NCI-H2196 (cell line): Measurements from ENCODE around the gene MAGI1.
"Not testable (repeated sequence)": the region's sequence is repeated elsewhere in the genome, so short reads cannot be mapped to it uniquely, and the experiment has no call there.

Experiments
- DNase-seq: peaks from one replicate; lab custom pipeline; 2025; ENCODE audit not compliant: unreplicated experiment; lab: John Stamatoyannopoulos, UW

MAGI1 gene

DNA sequence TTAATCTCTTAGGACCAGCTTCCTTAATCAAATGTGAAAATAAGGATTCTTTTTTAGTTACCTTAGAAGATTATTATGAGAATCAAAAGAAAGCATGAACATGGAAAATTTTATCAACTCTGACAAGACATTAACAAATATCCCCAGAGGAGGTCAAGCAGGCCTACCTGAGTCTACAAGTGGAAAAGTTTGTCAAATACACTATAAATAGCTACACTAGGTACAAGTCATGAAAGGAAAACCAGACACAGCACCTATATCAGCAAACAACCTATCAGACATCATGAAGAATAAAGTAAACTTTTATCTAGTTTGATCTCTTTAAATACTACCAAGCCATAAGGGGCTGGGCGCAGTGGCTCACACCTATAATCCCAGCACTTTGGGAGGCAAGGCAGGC, 126.1 kb downstream of the MAGI1 start:
- no peak for DNase-seq

DNA sequence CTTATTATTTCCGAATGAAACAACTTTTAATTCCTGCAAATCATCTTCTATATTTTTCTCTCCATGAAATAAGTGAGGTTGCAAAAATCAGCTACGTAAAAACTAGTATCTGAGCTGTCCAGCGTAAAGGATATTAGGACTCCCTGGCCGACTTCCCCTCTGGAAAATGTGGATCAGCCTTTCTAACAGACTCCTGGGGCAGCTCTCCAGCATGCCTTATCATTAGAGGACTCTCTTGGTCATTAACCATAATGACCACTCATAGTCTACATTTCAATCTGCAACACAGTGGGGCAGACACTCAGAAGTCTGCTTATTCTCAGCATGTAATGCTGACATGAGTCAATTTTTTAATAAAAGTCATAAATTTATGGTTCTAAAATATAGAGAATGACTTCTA, 130.1 kb downstream of the MAGI1 start:
- DNase-seq: no peak

DNA sequence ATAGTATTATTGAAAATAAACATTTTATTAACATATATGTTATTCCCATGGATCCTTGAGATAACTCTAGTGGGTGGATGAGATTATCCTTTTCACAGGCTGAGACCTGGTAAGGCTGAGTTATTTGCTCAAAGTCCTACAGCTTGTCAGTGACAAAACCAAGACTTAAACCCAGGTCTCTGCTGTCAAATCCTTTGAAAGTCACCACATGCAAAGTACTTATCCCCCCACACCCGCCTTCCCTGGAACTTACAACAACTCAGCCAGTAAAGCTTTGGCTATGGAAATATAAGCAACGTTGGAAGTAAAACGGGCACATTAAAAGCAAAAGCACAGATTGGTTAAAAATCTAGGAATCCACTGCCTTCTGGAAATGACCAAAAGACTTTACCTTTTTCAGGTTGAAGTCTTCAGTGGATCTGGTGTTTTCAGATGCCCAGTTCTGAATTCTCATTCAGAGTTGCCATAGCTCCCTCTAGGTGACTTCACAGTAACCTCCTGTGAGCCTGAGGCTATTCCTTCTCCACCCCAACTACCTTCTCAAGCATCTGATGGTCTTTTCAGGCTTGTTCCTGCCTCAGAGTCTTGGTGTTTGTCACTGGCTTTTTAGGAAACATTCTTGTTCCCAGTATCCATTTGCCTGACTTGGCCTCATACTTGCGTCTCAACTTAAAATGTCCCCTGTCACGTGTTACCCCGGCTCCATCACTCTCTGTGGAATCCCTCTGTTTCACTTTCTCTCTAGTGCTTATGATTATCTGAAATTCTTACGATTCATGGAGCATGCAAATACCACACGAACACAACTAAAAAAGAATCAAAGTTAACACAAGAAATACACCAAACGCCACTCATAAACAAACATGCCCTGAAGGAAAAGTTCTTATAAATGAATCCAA, 131.2 kb downstream of the MAGI1 start:
- DNase-seq: no peak

DNA sequence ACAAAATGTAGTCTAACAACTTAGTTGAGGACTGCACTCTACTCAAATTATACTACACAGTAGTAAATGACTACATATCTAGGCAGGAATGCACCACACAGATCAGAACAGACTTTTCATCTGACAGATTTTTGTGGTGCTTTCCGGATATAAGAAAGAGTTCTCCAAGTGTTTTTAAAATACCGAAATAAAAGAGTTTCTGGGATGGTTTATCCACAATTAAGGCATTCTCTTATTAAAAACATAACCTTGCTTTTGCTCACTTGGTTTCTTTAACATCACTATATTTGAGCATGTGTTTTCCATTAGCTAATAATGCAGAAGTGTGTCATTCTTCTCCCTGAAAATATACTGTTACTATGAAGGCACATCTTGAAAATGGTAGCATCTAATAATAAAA, 132.9 kb downstream of the MAGI1 start:
- DNase-seq: no peak

DNA sequence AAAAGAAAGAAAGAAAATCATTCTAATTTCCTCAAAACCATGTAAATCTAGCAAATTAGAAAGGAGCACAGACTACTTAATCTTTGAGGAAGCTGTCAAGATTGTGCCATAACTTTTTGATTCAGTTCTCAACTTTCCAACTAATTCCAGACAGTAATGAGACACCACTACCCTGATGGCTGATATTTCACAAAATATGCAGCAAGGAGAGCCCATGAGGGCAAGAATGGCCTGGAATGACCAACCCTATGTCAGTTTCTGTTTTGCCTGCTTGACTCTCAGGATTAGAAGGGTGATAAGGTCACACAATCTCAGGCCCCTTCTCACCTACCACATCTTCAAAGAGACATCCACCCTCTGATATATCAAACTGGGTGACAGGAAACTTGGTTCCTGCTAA, 134.7 kb downstream of the MAGI1 start:
- DNase-seq: no peak

DNA sequence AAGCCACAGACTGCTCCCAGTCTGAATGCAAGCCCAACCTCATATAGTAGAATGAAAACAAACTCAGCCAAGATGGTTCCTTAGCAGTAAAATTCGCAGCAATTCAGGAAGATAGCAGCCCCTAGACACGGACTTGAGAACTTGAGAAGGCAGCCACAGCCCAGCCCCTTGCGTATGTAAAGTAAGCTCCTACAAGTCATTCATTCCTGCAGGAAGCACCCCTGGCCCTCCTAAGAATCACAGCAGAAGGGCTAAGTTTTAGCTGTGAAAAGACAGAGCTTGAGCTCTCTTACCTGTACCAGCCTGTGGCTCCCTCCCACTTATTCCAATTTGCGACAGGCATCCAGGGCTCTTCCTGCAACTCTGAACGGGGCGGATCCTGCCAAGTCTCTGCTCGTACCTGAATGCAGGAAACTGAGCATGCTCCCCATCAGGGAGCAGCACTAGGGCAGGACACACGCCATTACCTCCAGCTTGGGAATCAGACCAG, 136.4 kb downstream of the MAGI1 start:
- no peak for DNase-seq

DNA sequence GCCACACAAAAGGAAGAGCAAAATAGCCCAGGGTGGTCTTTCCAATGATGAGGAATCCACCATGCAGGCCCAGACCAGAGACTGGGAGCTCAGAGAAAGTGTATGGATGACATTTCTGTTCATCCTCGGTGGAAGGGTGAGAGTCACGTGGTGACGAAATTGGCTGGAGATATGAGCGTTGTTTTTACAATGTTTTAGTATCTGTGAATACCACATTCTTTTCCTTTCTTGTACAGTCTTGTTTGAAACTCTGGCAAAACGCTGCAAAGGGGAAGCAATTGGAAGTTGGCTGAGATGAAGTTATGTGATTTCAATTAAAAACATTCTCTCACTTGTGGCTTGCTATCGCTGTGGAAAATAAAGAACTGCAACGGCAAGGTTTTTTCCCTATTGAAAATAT, 137.5 kb downstream of the MAGI1 start:
- no peak for DNase-seq

DNA sequence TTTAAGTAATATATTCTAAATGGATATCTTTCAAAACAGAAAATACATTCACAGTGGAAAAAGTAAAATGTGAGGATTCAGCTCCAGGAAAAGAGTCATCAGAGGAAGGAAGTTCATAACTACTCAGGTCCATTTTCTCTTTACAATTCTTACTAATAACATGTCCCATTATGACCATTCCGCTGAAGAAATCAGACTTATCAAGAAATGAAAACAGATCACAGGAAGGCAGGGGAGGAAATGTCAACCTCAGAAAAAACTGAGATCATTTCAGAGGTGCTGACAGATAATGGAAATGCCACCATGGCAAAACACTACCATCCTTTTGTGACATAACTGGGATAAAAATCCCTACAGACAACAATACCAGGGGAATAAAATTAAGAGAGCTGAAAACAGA, 139.5 kb downstream of the MAGI1 start:
- DNase-seq: no peak

DNA sequence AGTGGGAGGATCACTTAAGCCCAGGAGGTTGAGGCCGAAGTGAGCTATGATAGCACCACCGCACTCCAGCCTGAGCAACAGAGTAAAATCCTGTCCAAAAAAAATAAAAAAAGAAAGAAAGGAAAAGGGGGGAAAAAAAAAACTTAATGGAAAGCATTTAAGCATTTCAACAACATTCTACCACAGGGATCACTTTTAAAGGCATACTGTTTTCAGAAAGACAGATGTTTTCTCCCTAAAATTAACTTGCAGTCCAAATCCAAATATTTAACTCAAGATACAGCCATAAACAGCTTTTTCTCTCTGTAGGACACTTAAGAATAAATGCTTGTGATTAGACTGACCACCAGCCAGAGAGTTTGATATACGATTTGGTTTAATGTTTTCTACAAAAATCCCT, 141.0 kb downstream of the MAGI1 start:
- no peak for DNase-seq

DNA sequence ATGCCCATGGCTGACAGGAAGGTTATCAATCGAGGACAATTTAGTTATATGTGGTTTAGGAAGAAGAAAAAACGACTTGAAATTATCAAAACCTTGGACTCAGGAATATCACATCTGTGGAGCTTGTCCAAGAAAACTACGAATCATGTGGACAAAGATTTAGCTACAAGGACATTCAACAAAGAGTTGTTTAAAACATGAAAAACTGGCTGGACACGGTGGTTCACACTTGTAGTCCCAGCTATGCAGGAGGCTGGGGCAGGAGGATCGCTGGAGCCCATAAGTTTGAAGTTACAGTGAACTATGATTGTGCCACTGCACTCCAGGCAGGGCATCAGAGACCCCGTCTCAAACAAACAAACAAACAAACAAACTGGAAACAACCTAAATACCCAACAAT, 142.4 kb downstream of the MAGI1 start:
- DNase-seq: no peak

DNA sequence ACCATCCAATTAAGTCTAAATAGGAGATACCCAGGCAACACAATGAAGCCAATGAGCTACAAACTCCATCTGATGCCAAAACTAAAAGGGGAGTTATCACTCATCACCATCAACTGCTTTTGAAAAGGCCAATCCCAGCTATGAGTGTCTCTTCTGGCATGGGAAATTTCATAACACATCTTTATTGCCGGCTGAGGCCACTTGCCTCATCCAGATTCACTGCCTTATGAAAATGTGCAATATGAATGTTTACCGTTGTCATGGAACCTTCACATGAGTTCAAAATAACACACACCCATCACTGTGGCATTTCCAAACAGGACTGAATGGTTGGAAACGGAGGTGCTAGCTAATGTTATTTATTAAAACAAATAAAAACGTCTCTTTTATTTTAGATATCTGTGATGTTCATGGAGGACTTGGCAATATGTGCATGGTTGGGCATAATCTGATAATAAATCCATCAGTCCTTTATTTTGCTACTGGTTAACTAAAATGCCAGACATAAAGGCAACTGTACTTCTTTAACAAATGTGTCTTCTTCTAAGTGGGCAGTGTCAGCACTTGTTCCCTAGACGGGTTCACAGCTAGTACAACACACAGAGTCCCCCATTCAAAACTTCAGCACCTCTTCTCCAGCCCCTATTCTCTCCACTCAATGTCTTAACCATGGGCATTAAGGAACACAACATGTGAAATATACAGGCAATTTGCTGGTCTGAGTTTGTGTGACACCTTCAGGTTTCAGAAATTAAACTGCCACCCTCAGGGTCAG, 143.9 kb downstream of the MAGI1 start:
- DNase-seq: no peak

DNA sequence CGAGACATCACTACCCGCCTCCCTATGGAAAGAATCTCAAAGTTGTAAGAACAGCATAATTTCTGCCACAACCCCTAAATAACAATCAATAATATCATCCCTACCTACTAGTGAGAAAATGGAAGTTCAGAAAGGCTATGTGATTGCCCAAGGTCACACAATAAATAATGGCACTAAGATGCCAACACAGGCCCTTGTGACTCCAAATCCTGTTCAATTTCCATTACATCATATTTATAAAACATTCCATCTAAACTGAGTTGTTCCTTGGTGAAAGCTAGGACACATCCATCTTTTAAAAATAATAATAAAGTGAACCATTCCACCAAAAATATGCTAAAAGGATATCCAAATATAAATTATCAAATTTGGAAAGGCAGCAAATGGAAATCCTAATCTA, 144.6 kb downstream of the MAGI1 start:
- DNase-seq: no peak

DNA sequence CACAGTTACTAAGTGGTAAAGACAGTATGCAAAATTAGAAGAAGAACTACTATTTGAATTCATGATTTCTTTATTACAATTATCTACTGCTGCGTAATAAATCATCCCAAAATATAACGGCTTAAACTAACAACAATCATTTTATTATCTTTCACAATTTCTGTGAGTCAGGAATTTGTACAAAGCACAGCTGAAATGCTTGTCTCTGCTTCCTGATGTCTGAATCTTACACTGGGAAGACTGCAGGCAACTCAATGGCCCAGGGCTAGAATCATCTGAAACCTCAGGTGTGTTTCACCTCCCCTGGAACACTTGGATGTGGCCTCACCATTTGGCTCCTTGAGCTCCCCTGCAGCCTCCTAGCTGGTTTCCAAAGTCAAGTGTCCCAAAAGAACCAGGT, 145.1 kb downstream of the MAGI1 start:
- DNase-seq: no peak

DNA sequence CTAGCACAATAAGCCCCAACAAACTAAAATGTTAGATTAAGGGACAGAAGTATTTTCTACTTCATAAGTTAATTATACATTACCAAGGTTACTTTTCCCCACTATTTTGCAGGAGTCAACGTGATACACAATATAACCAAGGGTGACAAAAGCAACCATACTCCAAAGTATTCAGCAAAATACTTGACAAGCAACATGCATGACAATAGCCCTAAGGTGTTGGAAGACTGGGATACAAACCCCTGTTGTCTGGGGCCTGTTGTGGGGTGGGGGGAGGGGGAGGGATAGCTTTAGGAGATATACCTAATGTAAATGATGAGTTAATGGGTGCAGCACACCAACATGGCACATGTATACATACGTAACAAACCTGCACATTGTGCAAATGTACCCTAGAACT, 147.2 kb downstream of the MAGI1 start:
- not testable (repeated sequence) for DNase-seq

DNA sequence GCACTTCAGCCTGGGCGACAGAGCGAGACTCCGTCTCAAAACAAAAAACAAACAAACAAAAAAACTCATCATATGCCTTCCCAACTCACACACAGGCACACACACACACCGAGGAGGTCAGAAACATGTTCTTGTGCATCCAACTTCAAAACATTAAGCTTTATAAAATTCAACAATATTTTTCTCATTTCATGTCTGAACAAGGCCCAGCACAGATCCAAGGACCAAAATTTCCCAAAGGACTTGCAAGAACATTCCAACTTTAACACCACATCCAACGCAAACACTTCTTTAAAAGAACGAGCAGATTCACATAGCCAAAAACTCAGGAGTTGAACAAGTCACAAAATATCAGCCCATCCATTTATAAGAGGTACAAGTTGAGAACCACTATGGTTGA, 148.4 kb downstream of the MAGI1 start:
- DNase-seq: no peak

DNA sequence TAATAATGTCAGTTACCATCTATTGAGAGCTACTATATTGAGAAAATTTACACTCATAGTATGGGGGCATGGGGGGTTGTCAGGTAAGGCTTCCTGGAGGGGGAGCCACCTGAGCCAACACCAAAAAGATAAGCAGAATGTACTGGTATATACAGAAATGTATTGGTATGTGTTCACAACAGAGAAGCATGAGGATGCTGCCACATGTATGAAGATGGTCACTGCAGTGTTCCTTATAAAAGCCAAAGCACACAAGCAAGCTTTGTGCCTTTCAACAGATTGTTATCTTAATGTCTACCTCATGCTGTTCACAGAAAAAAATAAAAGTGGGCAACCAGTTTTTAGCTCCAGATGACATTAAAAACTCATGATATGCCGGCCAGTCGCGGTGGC, 149.0 kb downstream of the MAGI1 start:
- DNase-seq: no peak

DNA sequence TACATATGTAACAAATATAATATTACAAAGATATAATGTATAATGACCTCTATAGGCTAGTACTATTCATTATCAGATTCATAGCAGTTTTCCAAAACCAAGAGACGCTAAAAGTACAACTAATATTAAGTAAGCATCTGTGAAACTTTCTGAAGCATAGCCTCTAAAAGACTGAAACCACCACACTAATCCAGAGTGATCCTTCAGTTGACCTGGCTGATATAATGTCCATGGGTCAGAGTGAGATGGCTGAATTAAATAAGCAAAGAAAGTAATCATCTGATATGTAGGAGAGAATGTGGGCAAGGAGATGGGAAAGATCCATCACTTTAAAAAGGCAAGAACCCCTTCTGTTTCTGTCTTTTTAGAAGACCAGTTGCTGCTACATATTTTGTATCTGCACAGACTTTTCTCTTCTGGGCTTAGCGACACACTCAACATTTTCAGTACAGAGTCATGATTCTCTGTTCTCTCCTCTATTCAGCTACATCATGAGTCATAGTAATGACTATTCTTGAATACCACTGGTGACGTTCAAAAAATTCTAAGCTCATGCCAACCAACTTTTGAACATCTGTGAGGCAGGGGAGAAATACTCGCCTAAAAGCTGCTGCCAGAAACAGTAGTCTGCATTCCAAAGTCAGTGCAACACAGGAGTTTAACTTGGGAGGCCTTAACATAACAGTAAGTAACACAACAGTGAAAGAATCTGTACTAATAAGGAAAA, 149.6 kb downstream of the MAGI1 start:
- DNase-seq: no peak

DNA sequence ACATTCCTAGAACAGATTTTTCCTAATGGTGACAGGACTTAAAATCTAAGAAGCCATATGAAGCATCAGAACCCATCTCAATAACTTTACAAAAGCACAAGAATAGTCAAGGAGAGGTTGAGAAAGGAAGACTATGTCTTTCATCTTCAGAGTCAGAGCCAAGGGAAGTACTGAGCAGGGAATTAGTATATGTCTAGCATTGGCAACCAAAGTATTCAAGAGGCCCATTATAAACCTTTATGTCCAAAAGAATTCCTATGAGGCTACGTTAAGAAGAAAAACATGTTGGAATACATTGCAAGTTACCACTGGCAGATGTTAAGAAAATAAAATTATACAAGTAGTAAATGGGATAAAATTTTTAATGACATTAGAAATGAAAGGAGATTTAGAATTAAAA, 150.5 kb downstream of the MAGI1 start:
- DNase-seq: no peak

DNA sequence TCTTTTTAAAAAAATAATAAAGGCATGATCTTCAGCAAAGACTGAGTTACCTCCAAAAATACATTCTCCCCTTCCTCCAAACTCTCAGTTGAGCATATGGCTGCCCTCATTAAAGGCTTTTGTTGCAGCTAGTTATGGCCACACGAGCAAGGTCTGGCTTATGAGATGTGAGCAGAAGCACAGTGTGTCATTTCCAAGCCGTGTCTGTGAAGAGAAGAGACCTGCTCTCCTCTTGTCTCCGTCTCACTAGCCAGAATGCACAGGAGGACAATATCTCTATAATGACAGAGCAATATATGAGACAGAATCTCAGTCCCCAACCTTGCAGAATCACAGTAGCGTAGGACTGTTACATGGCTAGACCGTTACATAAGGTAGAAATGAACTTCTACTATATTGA, 152.3 kb downstream of the MAGI1 start:
- DNase-seq: no peak

DNA sequence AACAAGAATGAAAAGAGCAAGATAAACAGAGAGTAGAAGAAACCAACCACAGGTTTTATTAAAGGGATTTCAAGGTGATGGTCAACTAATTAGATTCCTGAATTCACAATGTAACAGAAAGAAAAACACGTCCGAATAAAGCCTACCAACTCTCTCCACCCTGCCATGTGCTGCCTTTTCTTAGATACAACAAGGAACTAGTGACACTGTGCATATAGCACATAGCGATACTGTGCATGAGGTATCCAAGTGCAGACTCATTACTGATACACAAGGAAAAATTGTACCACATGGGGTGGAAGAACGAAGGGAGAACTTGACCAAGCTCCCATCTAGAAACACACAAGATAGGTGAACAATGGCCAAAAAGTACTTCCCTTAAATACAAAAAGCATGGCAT, 154.6 kb downstream of the MAGI1 start:
- DNase-seq: no peak

DNA sequence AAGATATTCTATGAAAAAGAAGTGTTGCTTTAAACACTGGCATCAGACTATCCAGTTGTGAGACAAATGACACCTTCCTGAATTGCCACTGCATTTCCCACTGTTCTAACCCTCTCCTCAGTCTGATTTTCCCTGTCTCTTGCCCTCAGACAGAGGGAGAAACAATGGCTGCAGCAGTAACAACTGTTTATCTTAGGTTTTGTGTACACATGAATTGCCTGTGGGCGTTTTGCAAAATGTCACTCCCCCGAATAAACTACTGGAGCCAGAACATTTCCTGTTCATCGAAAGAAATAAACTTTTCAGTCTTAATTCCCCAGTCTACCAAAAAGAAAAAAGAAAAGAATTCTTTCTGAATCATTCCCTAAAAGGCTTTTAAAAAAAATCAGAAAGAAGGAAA, 155.1 kb downstream of the MAGI1 start:
- no peak for DNase-seq

DNA sequence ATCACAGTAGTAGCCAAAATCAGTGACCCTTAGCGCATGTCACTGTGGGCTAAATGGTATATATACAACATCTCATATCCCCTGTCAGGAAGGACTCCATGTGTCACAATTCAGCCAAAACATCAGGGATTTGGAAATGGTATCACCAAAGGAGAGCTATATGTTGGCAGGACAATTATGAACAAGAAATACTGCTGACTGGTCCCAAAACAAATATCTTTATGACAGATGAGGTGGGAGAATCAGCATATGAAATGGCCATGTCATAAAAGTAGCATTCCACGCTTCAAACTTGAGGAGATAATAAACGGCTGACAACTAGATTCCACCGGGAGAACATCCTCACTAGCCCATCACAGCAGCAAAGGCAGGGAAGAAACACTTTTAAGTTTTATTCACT, 158.4 kb downstream of the MAGI1 start:
- no peak for DNase-seq
